ENCODE measurements around the gene KLHDC4. TPM values are rescaled to one million over a fixed set of nuclear protein-coding genes. Genes with fewer than 3 reads are reported as not detected.

Gene KLHDC4
- total RNA-seq, 1 experiment from 2014 or later = 50.7 TPM

DNA sequence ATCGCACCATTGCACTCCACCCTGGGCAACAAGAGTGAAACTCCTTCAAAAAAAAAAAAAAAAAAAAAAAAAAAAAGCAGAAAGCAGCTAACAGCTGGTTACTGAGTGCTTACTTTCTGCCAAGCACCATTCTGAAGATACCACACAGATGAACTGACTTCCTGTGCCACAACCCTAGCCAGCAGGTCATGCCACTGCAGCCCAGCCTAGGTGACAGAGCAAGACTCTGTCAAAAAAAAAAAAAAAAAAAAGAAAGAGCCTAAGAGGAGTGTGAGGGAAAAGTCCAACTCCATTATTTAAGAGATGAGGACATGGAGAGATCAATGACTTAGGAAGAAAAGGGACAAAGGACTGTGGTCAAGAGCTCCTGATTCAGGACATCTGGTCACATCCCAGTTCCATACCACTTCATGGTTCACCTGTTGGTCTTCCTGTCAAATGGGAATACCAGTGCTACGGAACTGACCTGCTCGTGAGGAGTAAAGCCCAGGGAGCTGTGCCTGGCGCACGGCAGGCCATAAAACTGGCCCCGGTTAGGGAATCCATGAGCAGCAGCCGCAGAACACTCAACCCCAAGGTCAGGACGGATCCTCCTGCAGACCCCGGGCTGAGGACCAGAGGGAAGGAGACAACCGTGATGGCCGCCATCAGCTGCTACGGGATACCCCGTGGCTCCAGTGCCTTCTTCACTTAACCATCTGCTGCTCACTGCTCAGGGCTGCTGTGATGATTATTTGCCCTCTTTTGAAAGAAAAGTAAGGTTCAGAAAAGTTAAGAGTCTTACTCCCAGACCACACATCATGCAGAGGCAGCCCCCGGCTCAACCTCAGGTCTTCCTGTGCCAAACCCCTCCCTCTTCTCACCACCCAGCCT is 950 bp downstream of the KLHDC4 start:
- Histone ChIP-seq H3K4me3 (ENCODE audit: low read depth in 2 of 2, low read length in 2 of 2) (peak overlapping the region; percentile 73 to 93), H3K36me3 (ENCODE audit: control insufficient read depth, insufficient read depth, low read length) (peaks cover 11% of the 10 kb centered on the region), H3K27ac (ENCODE audit: low read length) (peak overlapping the region; percentile 89), H3K9me3 (ENCODE audit: control insufficient read depth, insufficient read depth, low read depth, low read length) (no peaks in the 10 kb centered on the region), H3K27me3 (ENCODE audit: control insufficient read depth, insufficient read depth, low read length) (no peaks in the 10 kb centered on the region), H3K4me1 (ENCODE audit: control insufficient read depth, insufficient read depth, low read length) (peaks cover 3% of the 10 kb centered on the region; the same call in 1 of the 2 replicates)
- TF ChIP-seq TCF7L2 (IDR thresholded peaks at IDR 0.05; ENCODE audit: low read depth, low read length) (no peak), POLR2AphosphoS5 (IDR thresholded peaks at IDR 0.05; ENCODE audit: low read depth, low read length) (no peak), SIN3A (IDR thresholded peaks at IDR 0.05; ENCODE audit: borderline replicate concordance, insufficient read depth, low read depth, low read length) (no peak)
- TF ChIP-seq, protein P1, sequence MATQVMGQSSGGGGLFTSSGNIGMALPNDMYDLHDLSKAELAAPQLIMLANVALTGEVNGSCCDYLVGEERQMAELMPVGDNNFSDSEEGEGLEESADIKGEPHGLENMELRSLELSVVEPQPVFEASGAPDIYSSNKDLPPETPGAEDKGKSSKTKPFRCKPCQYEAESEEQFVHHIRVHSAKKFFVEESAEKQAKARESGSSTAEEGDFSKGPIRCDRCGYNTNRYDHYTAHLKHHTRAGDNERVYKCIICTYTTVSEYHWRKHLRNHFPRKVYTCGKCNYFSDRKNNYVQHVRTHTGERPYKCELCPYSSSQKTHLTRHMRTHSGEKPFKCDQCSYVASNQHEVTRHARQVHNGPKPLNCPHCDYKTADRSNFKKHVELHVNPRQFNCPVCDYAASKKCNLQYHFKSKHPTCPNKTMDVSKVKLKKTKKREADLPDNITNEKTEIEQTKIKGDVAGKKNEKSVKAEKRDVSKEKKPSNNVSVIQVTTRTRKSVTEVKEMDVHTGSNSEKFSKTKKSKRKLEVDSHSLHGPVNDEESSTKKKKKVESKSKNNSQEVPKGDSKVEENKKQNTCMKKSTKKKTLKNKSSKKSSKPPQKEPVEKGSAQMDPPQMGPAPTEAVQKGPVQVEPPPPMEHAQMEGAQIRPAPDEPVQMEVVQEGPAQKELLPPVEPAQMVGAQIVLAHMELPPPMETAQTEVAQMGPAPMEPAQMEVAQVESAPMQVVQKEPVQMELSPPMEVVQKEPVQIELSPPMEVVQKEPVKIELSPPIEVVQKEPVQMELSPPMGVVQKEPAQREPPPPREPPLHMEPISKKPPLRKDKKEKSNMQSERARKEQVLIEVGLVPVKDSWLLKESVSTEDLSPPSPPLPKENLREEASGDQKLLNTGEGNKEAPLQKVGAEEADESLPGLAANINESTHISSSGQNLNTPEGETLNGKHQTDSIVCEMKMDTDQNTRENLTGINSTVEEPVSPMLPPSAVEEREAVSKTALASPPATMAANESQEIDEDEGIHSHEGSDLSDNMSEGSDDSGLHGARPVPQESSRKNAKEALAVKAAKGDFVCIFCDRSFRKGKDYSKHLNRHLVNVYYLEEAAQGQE (IDR thresholded peaks at IDR 0.05; ENCODE audit: insufficient read depth in 1 of 2, low read depth in 2 of 2, low read length in 1 of 2) = no peak
- TF ChIP-seq, protein P2, sequence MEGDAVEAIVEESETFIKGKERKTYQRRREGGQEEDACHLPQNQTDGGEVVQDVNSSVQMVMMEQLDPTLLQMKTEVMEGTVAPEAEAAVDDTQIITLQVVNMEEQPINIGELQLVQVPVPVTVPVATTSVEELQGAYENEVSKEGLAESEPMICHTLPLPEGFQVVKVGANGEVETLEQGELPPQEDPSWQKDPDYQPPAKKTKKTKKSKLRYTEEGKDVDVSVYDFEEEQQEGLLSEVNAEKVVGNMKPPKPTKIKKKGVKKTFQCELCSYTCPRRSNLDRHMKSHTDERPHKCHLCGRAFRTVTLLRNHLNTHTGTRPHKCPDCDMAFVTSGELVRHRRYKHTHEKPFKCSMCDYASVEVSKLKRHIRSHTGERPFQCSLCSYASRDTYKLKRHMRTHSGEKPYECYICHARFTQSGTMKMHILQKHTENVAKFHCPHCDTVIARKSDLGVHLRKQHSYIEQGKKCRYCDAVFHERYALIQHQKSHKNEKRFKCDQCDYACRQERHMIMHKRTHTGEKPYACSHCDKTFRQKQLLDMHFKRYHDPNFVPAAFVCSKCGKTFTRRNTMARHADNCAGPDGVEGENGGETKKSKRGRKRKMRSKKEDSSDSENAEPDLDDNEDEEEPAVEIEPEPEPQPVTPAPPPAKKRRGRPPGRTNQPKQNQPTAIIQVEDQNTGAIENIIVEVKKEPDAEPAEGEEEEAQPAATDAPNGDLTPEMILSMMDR (IDR thresholded peaks at IDR 0.05) = no peak
- ATAC-seq (peak; percentile 15; the same call in 1 of the 2 replicates), DNase-seq (ENCODE audit: low read depth, low spot score) (no peak)
- POLR2A ChIA-PET = no interaction called here
- CTCF ChIA-PET = no interaction called here
- intact Hi-C loops (cut with micrococcal nuclease; ENCODE audit: unreplicated experiment) (no loop called here), in situ Hi-C loops (cut with HindIII; ENCODE audit: low pct_unique_long_range_greater_than_20kb, low sequenced_read_pairs) (no loop called here)
- no TSS peak for BruUV-seq (replicated peaks)

DNA sequence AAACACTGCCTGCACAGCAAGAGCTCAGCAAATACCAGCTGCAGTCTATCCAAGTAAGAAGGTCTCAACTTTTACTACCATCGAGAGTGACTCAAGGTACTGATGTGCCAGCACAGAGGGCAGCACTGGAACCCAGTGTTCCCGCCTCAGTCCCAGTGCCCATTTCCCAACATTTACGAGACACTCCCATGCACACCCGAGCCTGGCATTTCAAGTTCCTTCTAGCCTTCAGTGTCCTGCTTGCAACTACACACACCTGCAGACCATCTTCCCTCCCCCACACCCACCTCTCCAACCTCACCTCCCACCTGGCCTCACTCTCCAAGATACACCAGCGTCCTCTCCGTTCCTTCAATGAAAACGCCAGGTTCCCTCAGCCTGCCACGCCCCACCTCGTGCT is 3.2 kb downstream of the KLHDC4 start:
- ChIA-PET CTCF (no interaction called here), POLR2A (no interaction called here)
- DNase-seq (ENCODE audit: low read depth, low spot score) (no peak), ATAC-seq (no peak)
- TF ChIP-seq POLR2AphosphoS5 (IDR thresholded peaks at IDR 0.05; ENCODE audit: low read depth, low read length) = no peak
- TF ChIP-seq SIN3A (IDR thresholded peaks at IDR 0.05; ENCODE audit: borderline replicate concordance, insufficient read depth, low read depth, low read length) = no peak
- TF ChIP-seq, protein P2 (IDR thresholded peaks at IDR 0.05) = no peak
- TF ChIP-seq, protein P1 (IDR thresholded peaks at IDR 0.05; ENCODE audit: insufficient read depth in 1 of 2, low read depth in 2 of 2, low read length in 1 of 2) = no peak
- BruUV-seq (replicated peaks) = no TSS peak
- Histone ChIP-seq H3K36me3 (ENCODE audit: control insufficient read depth, insufficient read depth, low read length) (peaks cover 11% of the 10 kb centered on the region), H3K4me3 (ENCODE audit: low read depth in 2 of 2, low read length in 2 of 2) (no peak overlapping the region), H3K27me3 (ENCODE audit: control insufficient read depth, insufficient read depth, low read length) (no peaks in the 10 kb centered on the region), H3K27ac (ENCODE audit: low read length) (no peak overlapping the region), H3K9me3 (ENCODE audit: control insufficient read depth, insufficient read depth, low read depth, low read length) (no peaks in the 10 kb centered on the region), H3K4me1 (ENCODE audit: control insufficient read depth, insufficient read depth, low read length) (peaks cover 3% of the 10 kb centered on the region; the same call in 1 of the 2 replicates)
- in situ Hi-C loops (cut with HindIII; ENCODE audit: low pct_unique_long_range_greater_than_20kb, low sequenced_read_pairs) (no loop called here), intact Hi-C loops (cut with micrococcal nuclease; ENCODE audit: unreplicated experiment) (no loop called here)
